NCI-H446 (cell line): ENCODE data around the gene TECPR2.

Source experiments
- DNase-seq, 2 experiments: peaks; one replicate each; lab custom pipeline; 2025; lab: John Stamatoyannopoulos, UW

Gene TECPR2

GRCh38 chr14:102464846-102465341 lies 102.2 kb downstream of the TECPR2 start:
- DNase-seq: no peak

DNA sequence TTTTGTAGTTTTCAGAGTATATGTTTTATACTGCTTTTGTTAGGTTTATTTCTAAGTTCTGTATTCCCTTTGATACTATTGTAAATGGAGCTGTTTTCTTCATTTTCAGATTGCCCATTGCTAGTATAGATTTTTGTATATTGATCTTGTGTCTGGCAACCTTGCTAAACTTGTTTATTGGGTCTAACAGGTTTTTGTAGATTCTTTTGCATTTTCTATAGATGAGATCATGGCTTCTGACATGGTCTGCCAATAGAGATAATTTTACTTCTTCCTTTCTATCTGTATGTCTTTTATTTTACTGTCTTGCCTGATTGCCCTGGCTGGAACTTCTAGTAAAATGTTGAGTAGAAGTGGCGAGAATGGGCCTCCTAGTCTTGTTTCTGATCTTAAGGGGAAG lies 106.5 kb downstream of the TECPR2 start:
- no peak for DNase-seq

GRCh38 chr14:102471921-102472790 lies 109.4 kb downstream of the TECPR2 start:
- DNase-seq: no peak

- DNase-seq: peak in 1 of 2 experiments; percentile 28
Measured at GRCh38 chr14:102472791-102473150, 110.0 kb downstream of the TECPR2 start.

DNA sequence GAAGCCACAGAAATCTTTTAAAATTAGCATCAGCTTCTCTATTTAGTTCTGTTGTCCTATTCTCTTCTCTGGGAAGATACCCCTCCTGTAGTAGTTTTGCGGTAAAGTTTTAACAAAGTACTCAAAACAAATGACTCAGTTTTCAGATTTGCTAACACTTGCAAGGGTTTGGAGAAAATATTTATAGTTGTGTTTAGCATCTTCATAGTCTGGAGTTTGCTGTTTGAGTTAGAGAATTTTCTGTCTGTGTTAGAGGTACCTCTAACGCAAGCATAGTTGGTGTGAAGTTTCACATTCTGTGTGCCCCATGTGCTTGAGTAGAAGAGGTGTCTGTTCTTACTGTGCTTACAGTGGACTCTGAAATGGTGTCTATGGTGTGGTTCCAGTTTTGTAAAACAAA lies 110.8 kb downstream of the TECPR2 start:
- no peak for DNase-seq

DNA sequence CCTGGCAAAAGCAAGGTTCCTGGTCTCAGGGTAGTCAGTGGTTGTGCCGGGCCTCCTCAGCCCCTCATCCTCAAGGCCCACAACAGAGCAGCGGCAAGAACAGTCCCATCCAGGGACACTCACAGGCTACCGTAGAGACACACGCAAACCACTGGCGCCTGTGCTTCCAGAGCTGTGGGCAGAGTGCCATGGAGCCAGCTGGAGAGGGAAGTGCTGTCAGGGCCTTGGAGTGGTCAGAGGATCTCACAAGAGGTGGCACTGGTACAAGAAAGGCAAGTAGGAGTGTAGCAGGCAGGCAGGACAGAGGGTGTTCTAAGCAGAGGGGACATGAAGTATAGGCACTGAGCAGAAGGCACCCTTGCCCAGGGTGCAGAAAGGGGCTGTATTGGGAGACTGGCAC lies 112.2 kb downstream of the TECPR2 start:
- peak; percentile 47 to 79 for DNase-seq

- DNase-seq: no peak
Measured at GRCh38 chr14:102479107-102479506, 116.4 kb downstream of the TECPR2 start.

DNA sequence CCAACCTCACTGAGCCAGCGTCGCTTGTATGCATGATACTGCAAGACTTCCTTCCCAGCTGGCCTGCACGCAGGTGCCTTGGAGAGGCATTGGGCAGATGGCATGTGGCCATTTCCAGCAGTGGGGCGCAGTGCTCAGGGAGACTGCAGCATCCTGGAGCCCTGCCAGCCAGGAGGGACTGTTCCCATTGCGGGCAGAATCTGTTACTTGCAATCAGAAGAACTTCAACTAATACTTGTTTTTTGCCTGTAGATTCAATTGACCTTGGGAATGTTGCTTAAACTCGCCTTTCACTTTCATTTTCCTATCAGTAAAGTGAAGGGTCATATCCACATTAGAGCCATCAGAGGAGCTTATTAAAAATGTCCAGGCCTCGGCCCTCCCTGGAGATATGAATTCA lies 117.0 kb downstream of the TECPR2 start:
- DNase-seq: peak; percentile 5 to 68

DNA sequence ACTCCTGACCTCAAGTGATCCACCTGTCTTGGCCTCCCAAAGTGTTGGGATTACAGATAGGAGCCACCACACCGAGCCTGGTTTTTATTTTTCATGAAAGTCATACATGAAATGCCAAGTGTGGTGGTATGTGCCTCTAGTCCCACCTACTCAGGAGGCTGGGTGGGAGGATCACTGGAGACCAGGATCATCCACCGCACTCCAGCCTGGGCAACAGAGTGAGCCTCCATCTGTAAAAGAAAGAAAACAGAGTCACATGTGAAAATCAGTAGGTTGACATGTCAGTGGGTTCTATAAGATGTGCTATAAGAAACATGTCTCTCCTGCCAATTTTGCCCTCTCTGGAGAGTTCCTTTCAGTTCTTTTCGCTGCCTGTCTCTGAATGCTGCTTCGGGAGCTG lies 118.6 kb downstream of the TECPR2 start:
- no peak for DNase-seq

DNA sequence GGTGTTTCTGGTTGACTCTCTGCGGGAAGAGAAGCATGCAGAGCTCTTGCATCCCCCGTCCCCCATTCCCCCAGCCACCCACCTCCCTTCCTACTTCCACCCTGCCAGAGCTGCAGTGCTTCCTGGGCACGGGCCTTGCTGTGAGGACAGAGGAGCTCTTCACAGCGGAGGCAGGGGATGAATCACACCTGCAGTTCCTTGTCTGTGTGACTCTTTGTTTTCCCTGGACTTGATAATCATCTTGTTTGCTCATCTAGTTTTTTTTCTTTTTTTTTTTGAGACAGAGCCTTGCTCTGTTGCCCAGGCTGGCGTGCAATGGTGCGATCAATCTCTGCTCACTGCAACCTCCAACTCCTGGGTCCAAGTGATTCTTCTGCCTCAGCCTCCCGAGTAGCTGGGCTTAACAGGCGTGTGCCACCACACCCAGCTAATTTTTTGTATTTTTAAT lies 119.1 kb downstream of the TECPR2 start:
- no peak for DNase-seq

DNA sequence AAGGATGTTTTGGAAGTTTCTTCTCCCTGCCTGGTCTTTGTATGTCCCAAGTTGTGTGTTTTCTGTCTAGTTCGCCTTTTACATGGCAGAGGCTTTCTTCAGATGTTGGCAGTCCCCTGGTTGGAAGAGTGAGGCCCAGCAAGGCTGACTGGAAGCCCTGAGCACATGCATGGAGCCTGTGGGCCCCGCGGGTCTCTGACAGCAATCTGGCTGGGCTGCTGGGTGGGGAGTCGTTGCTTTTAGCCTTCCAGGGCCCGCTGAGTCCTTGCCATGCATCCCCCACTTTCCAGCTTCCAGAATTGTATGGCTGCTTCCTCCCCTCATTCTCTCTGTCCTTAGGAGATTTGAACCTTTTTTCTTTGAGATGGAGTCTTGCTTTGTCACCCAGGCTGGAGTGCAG lies 121.6 kb downstream of the TECPR2 start:
- DNase-seq: no peak

GRCh38 chr14:102485693-102486512 lies 123.2 kb downstream of the TECPR2 start:
- DNase-seq: no peak

DNA sequence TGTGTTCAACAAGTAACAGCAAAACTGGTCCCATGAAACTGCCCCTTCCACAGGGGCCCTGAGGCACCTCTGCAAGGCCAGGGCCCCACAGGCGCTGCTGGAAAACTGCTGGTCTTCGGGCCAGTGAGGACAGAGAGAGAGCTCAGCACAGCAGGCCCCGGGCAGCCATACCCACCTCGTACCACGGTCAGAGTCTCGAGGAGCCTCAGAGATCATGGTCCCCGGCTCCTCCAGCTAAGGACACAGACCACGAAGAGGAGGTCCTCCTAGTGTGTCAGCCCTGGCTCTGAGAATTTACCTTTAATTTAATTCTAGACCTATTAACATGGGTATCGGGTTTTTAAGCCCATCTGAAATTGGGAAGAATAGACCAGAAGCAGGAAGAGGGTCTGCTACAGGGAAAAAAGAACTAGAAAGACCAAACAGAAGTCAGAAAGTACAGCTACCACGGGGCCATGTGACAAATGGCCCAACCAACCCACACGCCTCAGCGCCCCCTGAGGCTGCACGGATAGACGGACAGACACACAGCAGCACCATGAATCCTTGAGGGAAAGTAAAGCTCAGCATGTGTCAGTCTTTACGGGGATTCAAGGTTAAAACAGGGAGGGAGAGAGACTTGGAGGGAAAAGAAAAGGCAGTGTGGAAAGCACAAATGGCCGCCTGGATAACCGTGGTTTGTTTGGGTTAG lies 123.9 kb downstream of the TECPR2 start:
- no peak for DNase-seq

DNA sequence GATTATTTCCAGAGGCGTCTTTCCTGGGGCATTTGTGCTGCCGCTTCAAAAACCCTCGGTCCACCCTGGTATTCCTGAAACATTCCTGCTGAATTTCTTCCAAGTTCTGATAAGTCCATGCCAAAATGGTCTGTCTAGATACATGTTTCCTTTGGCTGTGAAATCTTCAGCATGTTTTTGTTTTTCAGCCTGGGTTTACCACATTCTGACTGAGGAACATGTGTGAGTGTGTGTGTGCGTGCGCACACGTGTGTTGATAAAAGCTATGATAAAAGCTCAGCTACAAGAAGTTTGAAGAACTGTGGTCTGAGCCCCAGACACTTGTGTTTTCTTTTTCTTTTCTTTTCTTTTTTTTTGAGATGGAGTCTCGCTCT lies 124.5 kb downstream of the TECPR2 start:
- DNase-seq: no peak

GRCh38 chr14:102490456-102490855 lies 127.7 kb downstream of the TECPR2 start:
- no peak for DNase-seq

GRCh38 chr14:102491366-102491765 lies 128.6 kb downstream of the TECPR2 start:
- no peak for DNase-seq

GRCh38 chr14:102491786-102492530 lies 129.2 kb downstream of the TECPR2 start:
- no peak for DNase-seq

- no peak for DNase-seq
Measured at GRCh38 chr14:102492531-102492910, 129.8 kb downstream of the TECPR2 start.

DNA sequence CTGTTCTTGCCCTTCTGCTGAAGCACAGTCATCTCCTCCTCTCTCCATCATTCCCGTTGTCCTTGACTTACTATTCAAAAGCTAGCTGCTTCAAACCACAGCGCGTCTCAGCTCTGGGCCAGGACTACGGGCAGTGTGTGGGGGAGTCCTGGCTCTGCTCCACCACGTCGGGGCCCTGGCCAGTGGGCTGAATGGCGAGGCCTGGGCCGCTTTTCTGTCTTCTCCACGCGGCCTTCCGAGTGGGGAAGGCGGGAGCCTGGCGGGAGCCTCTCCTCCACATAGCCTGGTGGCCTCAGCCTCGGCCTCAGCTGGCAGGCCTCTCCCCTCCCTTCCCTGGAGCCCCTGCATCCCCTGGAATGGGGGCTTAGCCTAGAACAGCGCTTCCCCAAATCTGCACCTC lies 130.4 kb downstream of the TECPR2 start:
- DNase-seq: no peak

GRCh38 chr14:102493585-102493984 lies 130.8 kb downstream of the TECPR2 start:
- no peak for DNase-seq

- no peak for DNase-seq
Measured at GRCh38 chr14:102495491-102496330, 133.0 kb downstream of the TECPR2 start.
